Natural killer cell (primary cell): Measurements from ENCODE around the gene TGFBR3. TPM values are rescaled to one million over a fixed set of nuclear protein-coding genes. Genes with fewer than 3 reads are reported as not detected.
A peak's percentile ranks its signal among the peaks of the same experiment; 100 is the strongest.

ENCODE experiments used
- ATAC-seq, 3 donors: fragments of 150-1000 bp in 2 of 3; fragments of 200-7000 bp in 1 of 3; cut with Tn5 transposase; 1 replicate in 1 of 3; 2 replicates in 2 of 3; pipeline ENCODE4 v1.10.0; 2021; ENCODE audit warnings: mild to moderate bottlenecking in 2 of 3, moderate library complexity in 2 of 3
- DNase-seq, 2 donors: peaks; one replicate each; pipeline versions ENCODE4 v3.0.0 to v3.0.0-alpha.2; 2013 to 2021; ENCODE audit warnings: mixed read lengths in 1 of 2
- H3K27ac ChIP-seq: one replicate; pipeline ENCODE4 v1.5.1; 2013; ENCODE audit warnings: mild to moderate bottlenecking, low read length
- H3K27me3 ChIP-seq: one replicate; pipeline ENCODE4 v1.6.1; 2013; ENCODE audit warnings: low read length; ENCODE audit not compliant: control insufficient read depth, insufficient read depth
- H3K36me3 ChIP-seq: one replicate; pipeline ENCODE4 v1.6.1; 2013; ENCODE audit warnings: low read length; ENCODE audit not compliant: control insufficient read depth, insufficient read depth
- H3K4me1 ChIP-seq: one replicate; pipeline ENCODE4 v1.6.1; 2013; ENCODE audit warnings: low read length; ENCODE audit not compliant: control insufficient read depth, insufficient read depth
- H3K4me3 ChIP-seq: one replicate; pipeline ENCODE4 v1.5.1; 2013; ENCODE audit warnings: low read length
- H3K9me3 ChIP-seq: one replicate; pipeline ENCODE4 v1.6.1; 2013; ENCODE audit warnings: low read length; ENCODE audit not compliant: control insufficient read depth, insufficient read depth
- H3K27ac Mint-ChIP-seq, 2 donors: one replicate each; pipeline ENCODE4 v1.8.0; 2022; ENCODE audit warnings: mild to moderate bottlenecking in 2 of 2, mixed read lengths in 2 of 2, moderate library complexity in 1 of 2
- H3K27me3 Mint-ChIP-seq, 2 donors: one replicate each; pipeline ENCODE4 v1.8.0; 2022; ENCODE audit warnings: low read depth in 2 of 2, mixed read lengths in 2 of 2
- H3K36me3 Mint-ChIP-seq: one replicate; pipeline ENCODE4 v1.8.0; 2022; ENCODE audit warnings: mixed read lengths
- H3K4me1 Mint-ChIP-seq, 2 donors: one replicate each; pipeline ENCODE4 v1.8.0; 2022; ENCODE audit warnings: mixed read lengths in 2 of 2
- H3K4me3 Mint-ChIP-seq: one replicate; pipeline ENCODE4 v1.8.0; 2022; ENCODE audit warnings: mild to moderate bottlenecking, moderate library complexity, mixed read lengths
- H3K9me3 Mint-ChIP-seq, 2 donors: one replicate each; pipeline ENCODE4 v1.8.0; 2022; ENCODE audit warnings: mixed read lengths in 2 of 2
- CTCF ChIP-seq: fragments of 200-600 bp; IDR thresholded peaks from one replicate; pipeline ENCODE4 v1.8.0; 2022; ENCODE audit warnings: antibody characterized with exemption
- WGBS: methylation state at CpG from one replicate; pipeline ENCODE4 v1.1.7; 2013; ENCODE audit warnings: missing lambda C conversion rate; ENCODE audit not compliant: insufficient coverage; 5-methylcytosine and 5-hydroxymethylcytosine counted together
- intact Hi-C: fragments of 100-400 bp; cut with micrococcal nuclease; formaldehyde crosslinking; loops from one replicate; pipeline ENCODE4 v1.14.2; 2022
- total RNA-seq, 4 donors: library from RNA; stranded (reverse); fragments of 120-200 nt in 1 of 4; gene quantifications; one replicate each; pipeline versions ENCODE4 v1.2.3 to v1.2.4, GENCODE V29; 2013 to 2022

The TGFBR3 gene
- total RNA-seq, 3 donors from 2014 or later (not counting 1 experiment from before 2014, with no cell fraction given): 225 to 274 (median 243) TPM

GRCh38 chr1:91731815-91732214 is 154.1 kb downstream of the TGFBR3 start:
- Histone ChIP-seq H3K4me1 (peaks cover 50% of the 10 kb centered on the region), H3K27me3 (no peaks in the 10 kb centered on the region), H3K27ac (peak overlapping the region; percentile 15), H3K36me3 (peaks cover 52% of the 10 kb centered on the region), H3K4me3 (no peak overlapping the region), H3K9me3 (no peaks in the 10 kb centered on the region)
- peaks cover 83 to 86% of the 10 kb centered on the region in 2 donors for H3K4me1 Mint-ChIP-seq
- ATAC-seq: peak in 2 of 3 donors; percentile 8 to 31
- H3K36me3 Mint-ChIP-seq: peaks cover 7% of the 10 kb centered on the region
- no peak for TF ChIP-seq CTCF
- H3K27ac Mint-ChIP-seq: peak overlapping the region; percentile 88 to 90
- peak overlapping the region; percentile 74 for H3K4me3 Mint-ChIP-seq
- 10% methylated on average over 4 of the region's 4 CpGs for WGBS
- DNase-seq: peak in 1 of 2 donors; percentile 80
- intact Hi-C loops: loop anchor here (1.0 to 5.0 kb wide), 2 partner anchors 195 to 220 kb away; no protein-coding TSS in a partner anchor
- no peaks in the 10 kb centered on the region for H3K27me3 Mint-ChIP-seq
- H3K9me3 Mint-ChIP-seq: no peaks in the 10 kb centered on the region

- Mint-ChIP-seq H3K36me3 (peaks cover 8% of the 10 kb centered on the region), H3K27me3 (no peaks in the 10 kb centered on the region), H3K4me3 (peak overlapping the region; percentile 74), H3K9me3 (no peaks in the 10 kb centered on the region), H3K27ac (peak overlapping the region; percentile 88 to 90), H3K4me1 (peaks cover 83 to 86% of the 10 kb centered on the region in 2 donors)
- Histone ChIP-seq H3K4me1 (peaks cover 54% of the 10 kb centered on the region), H3K4me3 (no peak overlapping the region), H3K27ac (peak overlapping the region; percentile 69), H3K27me3 (no peaks in the 10 kb centered on the region), H3K9me3 (no peaks in the 10 kb centered on the region), H3K36me3 (peaks cover 57% of the 10 kb centered on the region)
- TF ChIP-seq CTCF: no peak
- intact Hi-C loops: loop anchor here (5.0 kb wide), 1 partner anchor 219 kb away; no protein-coding TSS in a partner anchor
- DNase-seq (peak in 1 of 2 donors; percentile 53), ATAC-seq (peak; percentile 24 to 51 (median 29))
- WGBS: 81% methylated on average over 15 of the region's 15 CpGs
These were observed 154.9 kb downstream of the TGFBR3 start for GRCh38 chr1:91730801-91731732.

- peak in 1 of 2 donors; percentile 26 for DNase-seq
- Mint-ChIP-seq H3K36me3 (peaks cover 20% of the 10 kb centered on the region), H3K4me3 (peak overlapping the region; percentile 74), H3K27ac (peak overlapping the region; percentile 88 to 90), H3K9me3 (no peaks in the 10 kb centered on the region), H3K4me1 (peaks cover 85 to 88% of the 10 kb centered on the region in 2 donors), H3K27me3 (no peaks in the 10 kb centered on the region)
- 32% methylated on average over 9 of the region's 11 CpGs for WGBS
- no peak for TF ChIP-seq CTCF
- Histone ChIP-seq H3K9me3 (no peaks in the 10 kb centered on the region), H3K27ac (peak overlapping the region; percentile 69), H3K4me3 (no peak overlapping the region), H3K27me3 (no peaks in the 10 kb centered on the region), H3K4me1 (peaks cover 55% of the 10 kb centered on the region), H3K36me3 (peaks cover 65% of the 10 kb centered on the region)
- intact Hi-C loops: loop anchor here (5.0 kb wide), 2 partner anchors 38 to 217 kb away; no protein-coding TSS in a partner anchor
- ATAC-seq: peak; percentile 22 to 62 (median 58)
These were observed 156.2 kb downstream of the TGFBR3 start for GRCh38 chr1:91729621-91730358.
